Pancreas (tissue), 10 donors: ENCODE data around the gene SLC51B. TPM values are rescaled to one million over a fixed set of nuclear protein-coding genes. Genes with fewer than 3 reads are reported as not detected.
A peak's percentile ranks its signal among the peaks of the same experiment; 100 is the strongest.

Source experiments
- ATAC-seq, 4 donors: fragments of 200-7000 bp; cut with Tn5 transposase; one replicate each; pipeline versions ENCODE4 v1.8.0 to v1.9.1; 2020; ENCODE audit warnings: mild to moderate bottlenecking in 4 of 4, moderate library complexity in 4 of 4
- DNase-seq, 6 donors: peaks; one replicate each; pipeline ENCODE4 v3.0.0-alpha.2; 2020
- FAIRE-seq: peaks from 2 replicates; lab custom pipeline; 2012; peaks lifted over from hg19 to GRCh38; lab: Jason Lieb, UNC
- H3K27ac ChIP-seq, 4 donors: fragments of 200-600 bp; sonication (generic); 1 replicate in 3 of 4; 2 replicates in 1 of 4; pipeline versions ENCODE4 v1.5.0 to v1.8.0; 2020
- H3K27me3 ChIP-seq, 4 donors: fragments of 200-600 bp; one replicate each; pipeline ENCODE4 v1.8.0; 2021
- H3K36me3 ChIP-seq, 3 donors: fragments of 200-600 bp; sonication (generic) in 1 of 3; one replicate each; pipeline versions ENCODE4 v1.5.0 to v1.8.0; 2020 to 2021
- H3K4me1 ChIP-seq, 3 donors: fragments of 200-600 bp; one replicate each; pipeline ENCODE4 v1.8.0; 2021
- H3K4me3 ChIP-seq, 4 donors: fragments of 200-600 bp; sonication (generic) in 2 of 4; one replicate each; pipeline versions ENCODE4 v1.5.0 to v1.8.0; 2020 to 2021
- H3K9me3 ChIP-seq, 4 donors: fragments of 200-600 bp; one replicate each; pipeline ENCODE4 v1.8.0; 2021
- CTCF ChIP-seq, 4 donors: fragments of 200-600 bp; sonication (generic) in 3 of 4; IDR thresholded peaks; one replicate each; pipeline versions ENCODE4 v1.5.0 to v1.8.0; 2021; ENCODE audit warnings: antibody characterized with exemption in 4 of 4
- WGBS, 2 donors: extraction: QIAGEN DNeasy Blood & Tissue Kit; methylation state at CpG; one replicate each; pipeline ENCODE4 v1.1.7; 2013; 5-methylcytosine and 5-hydroxymethylcytosine counted together
- intact Hi-C, 3 donors: fragments of 100-400 bp; cut with DNase I; formaldehyde crosslinking; loops; one replicate each; pipeline versions ENCODE4 v1.11.1 to v1.14.2; 2022
- polyA plus RNA-seq, 2 donors: library from polyadenylated mRNA; stranded (reverse); fragments of 200-250 nt; gene quantifications; one replicate each; pipeline ENCODE4 v1.2.3, GENCODE V29; 2013
- total RNA-seq, 6 donors: library from RNA; stranded (reverse); fragmentation: NEBNext Ultra II Directional in 4 of 6; extraction: Animal tissue kit (Norgen Biotek cat#: 25700) in 4 of 6; gene quantifications; one replicate each; pipeline versions ENCODE4 v1.2.1 to v1.2.4, GENCODE V29; 2021 to 2023
- donor health status: healthy with polysubstance abuse.
- donor health status: DM: no; HTN: no; CAD: no; lungs with moderate emphysema.
- donor health status: DM: no; HTN: no; CAD: no.
- donor health status: control.
- donor health status: control.
- donor health status: Bipolar disorder and iron deficiency.
- donor health status: DM: yes; HTN: yes; CAD: no.
- donor health status: DM: no; HTN: no; CAD: no.
- donor health status: DM: no; HTN: no; CAD: no.
- donor health status: DM: yes; HTN: yes; CAD: no.

SLC51B gene
- total and polyA plus RNA-seq, 8 donors: 0.26 to 1.1 (median 0.49) TPM; not detected in 5

GRCh38 chr15:65081270-65081669 lies 36.1 kb downstream of the SLC51B start:
- no peak overlapping the region for H3K4me3 ChIP-seq
- TF ChIP-seq CTCF (IDR thresholded peaks at IDR 0.05): no peak
- no peak for ATAC-seq
- intact Hi-C loops: no loop called here
- H3K4me1 ChIP-seq: no peaks in the 10 kb centered on the region
- no peaks in the 10 kb centered on the region for H3K9me3 ChIP-seq
- H3K27ac ChIP-seq: no peak overlapping the region
- no peak for FAIRE-seq
- WGBS, 2 donors: 52 to 53% methylated on average over 6 of the region's 6 CpGs
- no peak for DNase-seq
- no peaks in the 10 kb centered on the region for H3K27me3 ChIP-seq
- no peaks in the 10 kb centered on the region for H3K36me3 ChIP-seq

GRCh38 chr15:65081758-65082157 lies 36.6 kb downstream of the SLC51B start:
- ATAC-seq: no peak
- WGBS, 2 donors: 60 to 80% methylated on average over 5 of the region's 5 CpGs
- Histone ChIP-seq H3K9me3 (no peaks in the 10 kb centered on the region), H3K27me3 (no peaks in the 10 kb centered on the region), H3K4me3 (no peak overlapping the region), H3K4me1 (no peaks in the 10 kb centered on the region), H3K36me3 (no peaks in the 10 kb centered on the region), H3K27ac (no peak overlapping the region)
- no peak for TF ChIP-seq CTCF (IDR thresholded peaks at IDR 0.05)
- DNase-seq: no peak
- intact Hi-C loops: no loop called here
- FAIRE-seq: no peak

GRCh38 chr15:65082303-65082953 lies 37.2 kb downstream of the SLC51B start:
- intact Hi-C loops: no loop called here
- no peaks in the 10 kb centered on the region for H3K9me3 ChIP-seq
- H3K36me3 ChIP-seq: no peaks in the 10 kb centered on the region
- WGBS, 2 donors: 20 to 22% methylated on average over 7 of the region's 7 CpGs
- H3K27me3 ChIP-seq: no peaks in the 10 kb centered on the region
- H3K4me3 ChIP-seq: no peak overlapping the region
- FAIRE-seq (no peak), DNase-seq (no peak), ATAC-seq (peak in 1 of 4 donors; percentile 39)
- no peak for TF ChIP-seq CTCF (IDR thresholded peaks at IDR 0.05)
- H3K4me1 ChIP-seq: no peaks in the 10 kb centered on the region
- H3K27ac ChIP-seq: no peak overlapping the region

- 28% methylated on average over 7 of the region's 7 CpGs for WGBS, 2 donors
- ATAC-seq (no peak), DNase-seq (no peak), FAIRE-seq (no peak)
- no peak overlapping the region for H3K27ac ChIP-seq
- H3K36me3 ChIP-seq: no peaks in the 10 kb centered on the region
- H3K27me3 ChIP-seq: no peaks in the 10 kb centered on the region
- intact Hi-C loops: no loop called here
- H3K4me1 ChIP-seq: no peaks in the 10 kb centered on the region
- no peak for TF ChIP-seq CTCF (IDR thresholded peaks at IDR 0.05)
- no peak overlapping the region for H3K4me3 ChIP-seq
- H3K9me3 ChIP-seq: no peaks in the 10 kb centered on the region
Observed at GRCh38 chr15:65083262-65083701, 38.1 kb downstream of the SLC51B start.

GRCh38 chr15:65084500-65085206 lies 39.5 kb downstream of the SLC51B start:
- ATAC-seq: no peak
- no peak for TF ChIP-seq CTCF (IDR thresholded peaks at IDR 0.05)
- no peaks in the 10 kb centered on the region for H3K27me3 ChIP-seq
- intact Hi-C loops: no loop called here
- no peaks in the 10 kb centered on the region for H3K9me3 ChIP-seq
- WGBS, 2 donors: 59 to 75% methylated on average over 7 of the region's 7 CpGs
- H3K4me3 ChIP-seq: no peak overlapping the region
- DNase-seq: no peak
- no peak for FAIRE-seq
- no peaks in the 10 kb centered on the region for H3K4me1 ChIP-seq
- no peaks in the 10 kb centered on the region for H3K36me3 ChIP-seq
- no peak overlapping the region for H3K27ac ChIP-seq
